ENCODE results near the gene ACOX1. TPM values are rescaled to one million over a fixed set of nuclear protein-coding genes. Genes with fewer than 3 reads are reported as not detected.
A peak's percentile ranks its signal among the peaks of the same experiment; 100 is the strongest.

ACOX1 gene
- total and polyA plus RNA-seq, 2 of the 13 experiments (the other 11 are each of a cell fraction or from before 2014, with no cell fraction given): 86.4 to 120 TPM

- peak; percentile 64; the same call in 1 of the 2 replicates for TF ChIP-seq ZNF546 (CRISPR knock-in tag; conservative IDR thresholded peaks at IDR 0.05)
- TF ChIP-seq ZFP62 (CRISPR knock-in tag; IDR thresholded peaks at IDR 0.05): no peak
- TF ChIP-seq ISX (CRISPR knock-in tag; conservative IDR thresholded peaks at IDR 0.05): no peak
- TF ChIP-seq, protein P1, sequence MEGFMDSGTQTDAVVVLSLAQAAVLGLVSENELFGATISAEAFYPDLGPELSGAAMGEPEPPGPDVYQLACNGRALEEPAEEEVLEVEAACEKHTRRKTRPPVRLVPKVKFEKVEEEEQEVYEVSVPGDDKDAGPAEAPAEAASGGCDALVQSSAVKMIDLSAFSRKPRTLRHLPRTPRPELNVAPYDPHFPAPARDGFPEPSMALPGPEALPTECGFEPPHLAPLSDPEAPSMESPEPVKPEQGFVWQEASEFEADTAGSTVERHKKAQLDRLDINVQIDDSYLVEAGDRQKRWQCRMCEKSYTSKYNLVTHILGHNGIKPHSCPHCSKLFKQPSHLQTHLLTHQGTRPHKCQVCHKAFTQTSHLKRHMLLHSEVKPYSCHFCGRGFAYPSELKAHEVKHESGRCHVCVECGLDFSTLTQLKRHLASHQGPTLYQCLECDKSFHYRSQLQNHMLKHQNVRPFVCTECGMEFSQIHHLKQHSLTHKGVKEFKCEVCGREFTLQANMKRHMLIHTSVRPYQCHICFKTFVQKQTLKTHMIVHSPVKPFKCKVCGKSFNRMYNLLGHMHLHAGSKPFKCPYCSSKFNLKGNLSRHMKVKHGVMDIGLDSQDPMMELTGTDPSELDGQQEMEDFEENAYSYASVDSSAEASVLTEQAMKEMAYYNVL (CRISPR knock-in tag; IDR thresholded peaks at IDR 0.05; ENCODE audit: borderline replicate concordance): no peak
- TF ChIP-seq ZNF713 (CRISPR knock-in tag; IDR thresholded peaks at IDR 0.05): peak; percentile 23; the same call in 1 of the 2 replicates
- TF ChIP-seq BCL6 (CRISPR knock-in tag; IDR thresholded peaks at IDR 0.05): no peak
- TF ChIP-seq, protein P2, sequence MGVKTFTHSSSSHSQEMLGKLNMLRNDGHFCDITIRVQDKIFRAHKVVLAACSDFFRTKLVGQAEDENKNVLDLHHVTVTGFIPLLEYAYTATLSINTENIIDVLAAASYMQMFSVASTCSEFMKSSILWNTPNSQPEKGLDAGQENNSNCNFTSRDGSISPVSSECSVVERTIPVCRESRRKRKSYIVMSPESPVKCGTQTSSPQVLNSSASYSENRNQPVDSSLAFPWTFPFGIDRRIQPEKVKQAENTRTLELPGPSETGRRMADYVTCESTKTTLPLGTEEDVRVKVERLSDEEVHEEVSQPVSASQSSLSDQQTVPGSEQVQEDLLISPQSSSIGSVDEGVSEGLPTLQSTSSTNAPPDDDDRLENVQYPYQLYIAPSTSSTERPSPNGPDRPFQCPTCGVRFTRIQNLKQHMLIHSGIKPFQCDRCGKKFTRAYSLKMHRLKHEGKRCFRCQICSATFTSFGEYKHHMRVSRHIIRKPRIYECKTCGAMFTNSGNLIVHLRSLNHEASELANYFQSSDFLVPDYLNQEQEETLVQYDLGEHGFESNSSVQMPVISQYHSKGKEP (CRISPR knock-in tag; IDR thresholded peaks at IDR 0.05): no peak
- TF ChIP-seq NR0B2 (CRISPR knock-in tag; IDR thresholded peaks at IDR 0.05): no peak
- 0 out of 2 replicates have a peak, but pooled peaks have one; percentile 38 for TF ChIP-seq ZNF777 (CRISPR knock-in tag; IDR thresholded peaks at IDR 0.05)
- TF ChIP-seq, protein P3, sequence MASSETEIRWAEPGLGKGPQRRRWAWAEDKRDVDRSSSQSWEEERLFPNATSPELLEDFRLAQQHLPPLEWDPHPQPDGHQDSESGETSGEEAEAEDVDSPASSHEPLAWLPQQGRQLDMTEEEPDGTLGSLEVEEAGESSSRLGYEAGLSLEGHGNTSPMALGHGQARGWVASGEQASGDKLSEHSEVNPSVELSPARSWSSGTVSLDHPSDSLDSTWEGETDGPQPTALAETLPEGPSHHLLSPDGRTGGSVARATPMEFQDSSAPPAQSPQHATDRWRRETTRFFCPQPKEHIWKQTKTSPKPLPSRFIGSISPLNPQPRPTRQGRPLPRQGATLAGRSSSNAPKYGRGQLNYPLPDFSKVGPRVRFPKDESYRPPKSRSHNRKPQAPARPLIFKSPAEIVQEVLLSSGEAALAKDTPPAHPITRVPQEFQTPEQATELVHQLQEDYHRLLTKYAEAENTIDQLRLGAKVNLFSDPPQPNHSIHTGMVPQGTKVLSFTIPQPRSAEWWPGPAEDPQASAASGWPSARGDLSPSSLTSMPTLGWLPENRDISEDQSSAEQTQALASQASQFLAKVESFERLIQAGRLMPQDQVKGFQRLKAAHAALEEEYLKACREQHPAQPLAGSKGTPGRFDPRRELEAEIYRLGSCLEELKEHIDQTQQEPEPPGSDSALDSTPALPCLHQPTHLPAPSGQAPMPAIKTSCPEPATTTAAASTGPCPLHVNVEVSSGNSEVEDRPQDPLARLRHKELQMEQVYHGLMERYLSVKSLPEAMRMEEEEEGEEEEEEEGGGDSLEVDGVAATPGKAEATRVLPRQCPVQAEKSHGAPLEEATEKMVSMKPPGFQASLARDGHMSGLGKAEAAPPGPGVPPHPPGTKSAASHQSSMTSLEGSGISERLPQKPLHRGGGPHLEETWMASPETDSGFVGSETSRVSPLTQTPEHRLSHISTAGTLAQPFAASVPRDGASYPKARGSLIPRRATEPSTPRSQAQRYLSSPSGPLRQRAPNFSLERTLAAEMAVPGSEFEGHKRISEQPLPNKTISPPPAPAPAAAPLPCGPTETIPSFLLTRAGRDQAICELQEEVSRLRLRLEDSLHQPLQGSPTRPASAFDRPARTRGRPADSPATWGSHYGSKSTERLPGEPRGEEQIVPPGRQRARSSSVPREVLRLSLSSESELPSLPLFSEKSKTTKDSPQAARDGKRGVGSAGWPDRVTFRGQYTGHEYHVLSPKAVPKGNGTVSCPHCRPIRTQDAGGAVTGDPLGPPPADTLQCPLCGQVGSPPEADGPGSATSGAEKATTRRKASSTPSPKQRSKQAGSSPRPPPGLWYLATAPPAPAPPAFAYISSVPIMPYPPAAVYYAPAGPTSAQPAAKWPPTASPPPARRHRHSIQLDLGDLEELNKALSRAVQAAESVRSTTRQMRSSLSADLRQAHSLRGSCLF (CRISPR knock-in tag; IDR thresholded peaks at IDR 0.05; ENCODE audit: borderline replicate concordance): no peak
- TF ChIP-seq ZMAT5 (CRISPR knock-in tag; IDR thresholded peaks at IDR 0.05; ENCODE audit: borderline replicate concordance, low read depth): no peak
- no peak for TF ChIP-seq ZNF644 (CRISPR knock-in tag; IDR thresholded peaks at IDR 0.05; ENCODE audit: low read depth)
- no peak for TF ChIP-seq NR2F1 (CRISPR knock-in tag; IDR thresholded peaks at IDR 0.05)
- no peak for TF ChIP-seq ZSCAN30 (CRISPR knock-in tag; IDR thresholded peaks at IDR 0.05)
- TF ChIP-seq SMC3 (IDR thresholded peaks at IDR 0.05; ENCODE audit: low read length): peak; percentile 19; the same call in 1 of the 2 replicates
- TF ChIP-seq, protein P4, sequence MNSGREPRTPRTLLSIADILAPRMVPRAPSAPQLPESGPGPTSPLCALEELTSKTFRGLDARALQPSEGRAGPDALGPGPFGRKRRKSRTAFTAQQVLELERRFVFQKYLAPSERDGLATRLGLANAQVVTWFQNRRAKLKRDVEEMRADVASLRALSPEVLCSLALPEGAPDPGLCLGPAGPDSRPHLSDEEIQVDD (CRISPR knock-in tag; IDR thresholded peaks at IDR 0.05; ENCODE audit: borderline replicate concordance): peak; percentile 84; the same call in 1 of the 2 replicates
Measured at GRCh38 chr17:76000016-76000754, 21.2 kb upstream of the ACOX1 start (continued).
